GM21576 (cell line): ENCODE measurements around the gene USP22.

Source experiments
- ATAC-seq: cut with Tn5 transposase; IDR thresholded peaks from one replicate; pipeline ENCODE4 v1.9.1; 2021; ENCODE audit warnings: mild to moderate bottlenecking, moderate library complexity; ENCODE audit not compliant: unreplicated experiment

USP22 gene

GRCh38 chr17:21003007-21003621 lies 39.7 kb downstream of the USP22 start:
- no peak for ATAC-seq

- ATAC-seq: no peak
These were observed 40.4 kb downstream of the USP22 start for GRCh38 chr17:21002309-21003006.

- no peak for ATAC-seq
These were observed 41.0 kb downstream of the USP22 start for GRCh38 chr17:21001813-21002221.

- ATAC-seq: no peak
These were observed 41.5 kb downstream of the USP22 start for GRCh38 chr17:21001111-21001812.

GRCh38 chr17:20999841-21000532 lies 42.8 kb downstream of the USP22 start:
- ATAC-seq: no peak

- no peak for ATAC-seq
These were observed 43.7 kb downstream of the USP22 start for GRCh38 chr17:20999044-20999573.

- no peak for ATAC-seq
These were observed 44.2 kb downstream of the USP22 start for GRCh38 chr17:20998571-20999043.

- no peak for ATAC-seq
These were observed 44.9 kb downstream of the USP22 start for GRCh38 chr17:20997711-20998570.

GRCh38 chr17:20996724-20997615 lies 45.8 kb downstream of the USP22 start:
- no peak for ATAC-seq

- no peak for ATAC-seq
These were observed 46.7 kb downstream of the USP22 start for GRCh38 chr17:20995873-20996723.

GRCh38 chr17:20995164-20995872 lies 47.5 kb downstream of the USP22 start:
- no peak for ATAC-seq

GRCh38 chr17:20994779-20995149 lies 48.0 kb downstream of the USP22 start:
- ATAC-seq: no peak

GRCh38 chr17:20993863-20994778 lies 48.7 kb downstream of the USP22 start:
- no peak for ATAC-seq

- ATAC-seq: no peak
These were observed 49.6 kb downstream of the USP22 start for GRCh38 chr17:20992987-20993862.

- no peak for ATAC-seq
These were observed 50.4 kb downstream of the USP22 start for GRCh38 chr17:20992416-20992815.
